Mesothelial cell of epicardium (in vitro differentiated cells): ENCODE data around the gene CENPB. TPM values are rescaled to one million over a fixed set of nuclear protein-coding genes. Genes with fewer than 3 reads are reported as not detected.

Experiments
- DNase-seq, 2 experiments: peaks; one replicate each; pipeline ENCODE4 v3.0.0; 2021; ENCODE audit warnings: low spot score in 2 of 2; ENCODE audit not compliant: unreplicated experiment in 2 of 2
- H3K27ac Mint-ChIP-seq: 2 replicates; pipeline ENCODE4 v1.8.0; 2021; ENCODE audit warnings: mixed read lengths
- H3K27me3 Mint-ChIP-seq: 2 replicates; pipeline ENCODE4 v1.8.0; 2021; ENCODE audit warnings: low read depth, mixed read lengths
- H3K36me3 Mint-ChIP-seq: 2 replicates; pipeline ENCODE4 v1.8.0; 2021; ENCODE audit warnings: mixed read lengths
- H3K4me1 Mint-ChIP-seq: 2 replicates; pipeline ENCODE4 v1.8.0; 2021; ENCODE audit warnings: mixed read lengths
- H3K4me3 Mint-ChIP-seq: 2 replicates; pipeline ENCODE4 v1.8.0; 2021; ENCODE audit warnings: mild to moderate bottlenecking, moderate library complexity, mixed read lengths
- H3K9me3 Mint-ChIP-seq: 2 replicates; pipeline ENCODE4 v1.8.0; 2021; ENCODE audit warnings: mixed read lengths
- CTCF ChIP-seq: fragments of 200-600 bp; sonication (generic); IDR thresholded peaks from one replicate; pipeline ENCODE4 v1.5.0; 2021; ENCODE audit warnings: antibody characterized with exemption; ENCODE audit not compliant: unreplicated experiment
- total RNA-seq: library from RNA; stranded (reverse); gene quantifications from 3 replicates; pipeline ENCODE4 v1.2.1, GENCODE V29; 2021

Gene CENPB
- total RNA-seq, 1 donor from 2014 or later, result 63.0 TPM

- no peak overlapping the region for H3K4me3 Mint-ChIP-seq
- H3K27me3 Mint-ChIP-seq, result no peaks in the 10 kb centered on the region
- peaks cover 20% of the 10 kb centered on the region for H3K36me3 Mint-ChIP-seq
- H3K27ac Mint-ChIP-seq, result no peak overlapping the region
- H3K4me1 Mint-ChIP-seq, result peaks cover 31% of the 10 kb centered on the region
- TF ChIP-seq CTCF, result no peak
- DNase-seq, result no peak
- no peaks in the 10 kb centered on the region for H3K9me3 Mint-ChIP-seq
These were observed 17.8 kb upstream of the CENPB start for GRCh38 chr20:3804254-3804751.

DNA sequence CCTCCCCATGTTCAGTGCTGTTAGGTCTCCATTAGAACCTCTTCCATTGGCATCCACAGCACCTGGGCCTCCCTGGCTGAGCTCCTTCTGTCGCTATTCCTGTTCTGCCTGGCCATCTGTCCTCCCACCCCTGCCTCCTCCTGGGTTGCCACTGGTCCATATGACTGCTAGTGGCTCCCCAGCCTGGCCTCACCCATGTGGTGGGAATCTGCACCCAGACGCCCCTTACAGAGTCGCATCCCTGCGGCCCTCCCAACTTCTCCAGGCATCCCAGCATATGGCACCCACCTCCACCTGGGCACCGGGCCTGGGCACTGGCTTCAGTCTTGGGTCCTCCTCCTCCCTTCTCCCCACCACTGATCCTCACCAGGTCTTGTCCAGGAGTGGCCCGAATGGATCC, 17.3 kb upstream of the CENPB start:
- H3K36me3 Mint-ChIP-seq, result peaks cover 20% of the 10 kb centered on the region
- H3K9me3 Mint-ChIP-seq, result no peaks in the 10 kb centered on the region
- no peak overlapping the region for H3K4me3 Mint-ChIP-seq
- DNase-seq, result no peak
- peaks cover 34% of the 10 kb centered on the region for H3K4me1 Mint-ChIP-seq
- no peak for TF ChIP-seq CTCF
- H3K27ac Mint-ChIP-seq, result no peak overlapping the region
- no peaks in the 10 kb centered on the region for H3K27me3 Mint-ChIP-seq

GRCh38 chr20:3803289-3803688, 16.7 kb upstream of the CENPB start:
- peaks cover 38% of the 10 kb centered on the region for H3K4me1 Mint-ChIP-seq
- H3K9me3 Mint-ChIP-seq, result no peaks in the 10 kb centered on the region
- H3K4me3 Mint-ChIP-seq, result no peak overlapping the region
- no peak for TF ChIP-seq CTCF
- no peak overlapping the region for H3K27ac Mint-ChIP-seq
- peaks cover 20% of the 10 kb centered on the region for H3K36me3 Mint-ChIP-seq
- DNase-seq, result no peak
- no peaks in the 10 kb centered on the region for H3K27me3 Mint-ChIP-seq

DNA sequence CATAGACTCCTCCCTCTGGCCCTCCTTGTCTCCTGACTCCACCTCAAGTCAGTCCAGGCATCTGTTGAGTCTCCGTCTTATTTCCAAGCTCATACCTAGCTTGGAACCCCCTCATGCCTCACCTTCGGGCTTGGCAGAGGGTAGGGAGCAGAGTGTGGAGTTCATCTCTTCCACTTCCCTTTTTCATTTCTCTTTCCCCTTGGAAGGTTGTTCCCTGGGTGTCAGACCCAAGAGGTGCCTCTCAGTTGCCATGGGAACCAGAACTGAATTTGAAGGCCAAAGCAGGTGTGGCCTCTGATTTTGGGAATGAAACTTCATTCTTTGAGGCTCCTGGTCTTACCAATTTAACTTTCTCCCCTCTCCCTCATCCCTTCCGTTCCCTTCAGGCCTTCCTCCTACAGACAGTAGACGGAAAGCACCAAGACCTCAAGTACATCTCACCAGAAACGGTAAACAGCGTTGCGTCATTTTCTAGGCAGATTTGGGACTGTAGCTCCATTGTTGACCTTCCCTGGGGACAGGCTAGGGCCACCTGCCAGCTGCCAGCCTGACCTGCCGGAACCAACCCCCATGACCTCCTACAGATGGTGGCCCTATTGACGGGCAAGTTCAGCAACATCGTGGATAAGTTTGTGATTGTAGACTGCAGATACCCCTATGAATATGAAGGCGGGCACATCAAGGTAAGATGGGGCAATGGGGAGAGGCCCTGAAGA, 16.1 kb upstream of the CENPB start:
- H3K36me3 Mint-ChIP-seq, result peaks cover 20% of the 10 kb centered on the region
- no peak for TF ChIP-seq CTCF
- DNase-seq, result no peak
- H3K4me1 Mint-ChIP-seq, result peaks cover 36% of the 10 kb centered on the region
- H3K27me3 Mint-ChIP-seq, result no peaks in the 10 kb centered on the region
- no peak overlapping the region for H3K4me3 Mint-ChIP-seq
- H3K9me3 Mint-ChIP-seq, result no peaks in the 10 kb centered on the region
- H3K27ac Mint-ChIP-seq, result no peak overlapping the region

- H3K4me3 Mint-ChIP-seq, result no peak overlapping the region
- peaks cover 20% of the 10 kb centered on the region for H3K36me3 Mint-ChIP-seq
- no peaks in the 10 kb centered on the region for H3K27me3 Mint-ChIP-seq
- no peaks in the 10 kb centered on the region for H3K9me3 Mint-ChIP-seq
- peaks cover 36% of the 10 kb centered on the region for H3K4me1 Mint-ChIP-seq
- no peak overlapping the region for H3K27ac Mint-ChIP-seq
- no peak for TF ChIP-seq CTCF
- no peak for DNase-seq
These were observed 15.3 kb upstream of the CENPB start for GRCh38 chr20:3801846-3802245.

DNA sequence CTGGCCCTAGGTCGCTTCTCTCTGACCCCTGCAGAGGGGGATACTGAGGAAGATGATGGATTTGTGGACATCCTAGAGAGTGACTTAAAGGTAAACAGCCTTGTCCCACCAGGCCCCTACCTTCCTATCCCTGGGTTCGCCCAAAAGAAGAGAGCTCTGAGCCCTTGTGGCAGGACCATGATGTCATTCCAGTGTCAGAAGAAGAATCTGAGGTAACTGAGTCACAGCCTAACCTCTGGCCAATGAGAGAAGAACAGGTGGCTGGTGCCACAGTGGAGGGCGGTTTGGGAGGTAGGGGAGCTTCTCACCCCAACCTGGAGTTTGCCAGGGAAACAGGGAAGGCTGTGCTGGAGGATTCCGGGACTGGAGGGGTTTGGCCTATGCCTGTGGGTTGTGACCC, 14.8 kb upstream of the CENPB start:
- no peak overlapping the region for H3K4me3 Mint-ChIP-seq
- H3K4me1 Mint-ChIP-seq, result peaks cover 35% of the 10 kb centered on the region
- no peak for DNase-seq
- no peaks in the 10 kb centered on the region for H3K9me3 Mint-ChIP-seq
- no peaks in the 10 kb centered on the region for H3K27me3 Mint-ChIP-seq
- no peak for TF ChIP-seq CTCF
- no peak overlapping the region for H3K27ac Mint-ChIP-seq
- peaks cover 20% of the 10 kb centered on the region for H3K36me3 Mint-ChIP-seq
